HG03460 (cell line): ENCODE measurements around the gene TFPI2.
"Not testable (repeated sequence)": the region's sequence is repeated elsewhere in the genome, so short reads cannot be mapped to it uniquely, and the experiment has no call there.

Experiments used
- ATAC-seq: cut with Tn5 transposase; IDR thresholded peaks from one replicate; pipeline ENCODE4 v1.9.1; 2021; ENCODE audit not compliant: unreplicated experiment

TFPI2 gene, protein sequence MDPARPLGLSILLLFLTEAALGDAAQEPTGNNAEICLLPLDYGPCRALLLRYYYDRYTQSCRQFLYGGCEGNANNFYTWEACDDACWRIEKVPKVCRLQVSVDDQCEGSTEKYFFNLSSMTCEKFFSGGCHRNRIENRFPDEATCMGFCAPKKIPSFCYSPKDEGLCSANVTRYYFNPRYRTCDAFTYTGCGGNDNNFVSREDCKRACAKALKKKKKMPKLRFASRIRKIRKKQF

DNA sequence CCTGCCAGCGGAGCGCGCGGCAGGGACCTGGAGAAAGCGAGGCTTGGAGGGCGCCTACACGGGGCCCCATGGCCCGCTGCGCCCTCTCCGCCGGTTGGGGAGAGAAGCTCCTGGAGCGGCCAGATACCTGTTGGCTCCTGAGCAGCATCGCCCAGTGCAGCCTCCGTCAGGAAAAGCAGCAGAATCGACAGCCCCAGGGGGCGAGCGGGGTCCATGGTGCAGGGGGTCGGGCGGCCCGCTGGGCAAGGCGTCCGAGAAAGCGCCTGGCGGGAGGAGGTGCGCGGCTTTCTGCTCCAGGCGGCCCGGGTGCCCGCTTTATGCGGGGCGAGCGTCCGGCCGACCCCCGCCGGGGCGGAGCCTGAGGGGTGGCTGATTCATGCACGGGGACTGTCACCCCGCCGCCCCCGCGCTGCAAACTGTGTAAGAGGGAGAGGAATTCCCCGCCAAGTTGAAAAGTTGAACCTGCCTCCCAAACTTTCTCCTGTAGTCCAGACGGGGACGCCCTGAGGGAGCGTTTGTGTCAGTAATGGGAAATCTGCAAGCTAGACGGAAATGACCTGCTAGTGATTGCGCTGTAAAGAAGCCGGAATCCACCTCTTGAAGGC lies at the start of gene TFPI2:
Gene TFPI2, minus strand, starts transcription at position 290 of the 605 bp plus-strand sequence. Its CDS starts 75 bp downstream, at position 215.
- ATAC-seq: peak; percentile 44

DNA sequence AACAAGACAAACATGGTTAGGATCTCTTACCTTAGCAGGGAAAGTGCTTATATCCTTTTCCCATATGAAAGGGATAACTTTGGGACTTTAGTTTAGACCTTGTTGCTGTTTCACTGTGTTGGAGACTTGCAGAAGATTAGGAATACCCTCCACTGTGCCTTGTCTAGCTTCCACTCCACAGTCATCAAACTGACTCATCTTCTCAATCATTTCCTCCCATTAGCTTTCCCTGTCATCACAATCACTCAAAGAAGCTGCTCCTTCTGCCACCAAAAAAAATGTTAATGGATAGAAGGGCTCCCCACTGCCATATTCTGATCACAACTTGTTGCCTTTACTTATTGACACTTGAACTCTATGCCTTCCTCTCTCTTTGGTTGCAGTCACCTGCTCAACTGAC lies 47.7 kb upstream of the TFPI2 start:
- no peak for ATAC-seq

DNA sequence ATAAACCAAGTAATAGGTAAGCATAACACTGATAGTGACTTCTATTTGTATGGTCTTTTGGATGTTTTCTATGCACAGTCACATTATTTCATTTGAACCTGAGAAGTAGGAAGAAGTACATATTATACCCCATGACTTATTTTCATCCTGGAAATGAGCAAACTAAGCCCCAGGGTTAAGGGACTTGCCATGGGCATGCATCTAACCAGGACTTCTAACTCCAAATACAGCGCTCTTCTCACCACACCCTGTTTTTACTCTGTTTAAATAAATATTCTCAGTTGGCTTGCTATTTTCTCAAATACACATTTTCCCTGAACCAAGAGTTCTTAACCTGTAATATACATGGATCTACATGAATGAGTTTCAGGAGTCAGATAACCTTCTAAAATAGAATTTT lies 47.3 kb upstream of the TFPI2 start:
- ATAC-seq: no peak

DNA sequence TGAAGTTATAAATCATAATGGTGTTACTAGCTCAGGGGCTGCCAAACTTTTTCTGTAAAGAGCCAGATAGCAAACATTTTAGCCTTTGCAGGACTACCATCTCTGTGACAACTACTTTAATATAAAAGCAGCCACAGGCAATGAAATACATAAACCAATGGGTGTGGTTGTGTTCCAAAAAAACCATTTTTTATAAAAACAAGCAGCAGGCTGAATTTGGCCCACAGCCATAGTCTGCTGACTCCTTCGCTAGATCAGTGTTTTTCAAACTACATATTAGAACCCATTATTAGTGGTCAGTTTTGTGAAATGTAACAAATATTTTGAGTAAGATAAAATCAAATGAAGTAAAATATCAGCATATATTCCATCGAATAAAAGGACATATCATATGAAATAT lies 44.5 kb upstream of the TFPI2 start:
- ATAC-seq: no peak

DNA sequence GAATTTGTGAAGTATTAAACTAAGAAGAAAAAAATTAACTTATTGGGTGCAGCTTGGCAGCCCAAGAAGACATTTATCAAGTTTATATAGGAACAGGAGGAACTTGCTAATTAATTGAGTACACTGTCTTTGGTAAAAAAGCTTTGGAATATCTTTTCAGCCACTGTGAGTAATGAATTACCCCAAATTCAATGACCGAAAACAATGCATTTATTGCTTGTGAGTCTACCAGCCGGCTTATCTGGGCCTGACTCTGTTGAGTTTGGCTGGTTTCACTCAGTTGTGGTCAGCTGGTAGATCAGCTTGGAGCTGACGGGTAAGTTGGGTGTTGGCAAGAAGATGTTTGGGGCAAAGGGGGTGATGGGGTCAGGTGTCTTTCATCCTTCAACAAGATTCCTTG lies 42.6 kb upstream of the TFPI2 start:
- ATAC-seq: no peak

DNA sequence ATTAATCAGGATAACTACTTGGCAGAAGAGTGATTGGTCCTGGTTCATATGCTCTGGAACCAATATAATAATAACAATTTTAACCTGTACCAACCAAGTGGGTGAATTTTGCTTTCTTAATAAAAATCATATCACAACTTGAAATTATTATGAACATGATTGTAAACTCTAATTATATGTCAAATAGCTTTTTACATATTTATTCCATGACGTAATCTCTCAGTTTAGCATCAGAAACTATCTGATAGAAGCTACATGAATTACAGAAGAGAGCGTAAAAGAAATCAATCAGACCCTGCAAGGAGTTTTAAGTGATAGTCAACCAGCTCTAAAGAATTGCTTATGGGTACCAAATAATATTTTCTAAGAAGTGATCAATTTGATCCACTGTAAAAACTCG lies 41.1 kb upstream of the TFPI2 start:
- ATAC-seq: no peak

DNA sequence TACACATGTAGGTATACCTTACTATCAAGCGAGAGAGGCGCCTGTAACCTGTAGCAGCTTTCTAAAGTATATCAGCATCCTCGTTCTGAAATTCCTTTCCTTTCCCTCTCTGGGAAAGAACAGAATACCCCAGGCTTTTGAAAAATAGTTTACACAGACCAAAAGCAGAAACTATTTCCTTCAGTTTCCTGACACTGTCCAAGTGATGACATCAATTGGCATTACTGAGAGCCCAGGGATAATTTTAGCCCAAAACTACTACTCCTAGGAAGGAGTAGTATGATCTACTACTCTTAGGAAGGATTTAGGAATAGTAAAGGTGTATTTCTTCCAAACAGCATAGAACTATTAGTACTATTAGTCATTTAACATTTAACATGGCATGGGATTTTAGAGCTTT lies 37.0 kb upstream of the TFPI2 start:
- ATAC-seq: no peak

DNA sequence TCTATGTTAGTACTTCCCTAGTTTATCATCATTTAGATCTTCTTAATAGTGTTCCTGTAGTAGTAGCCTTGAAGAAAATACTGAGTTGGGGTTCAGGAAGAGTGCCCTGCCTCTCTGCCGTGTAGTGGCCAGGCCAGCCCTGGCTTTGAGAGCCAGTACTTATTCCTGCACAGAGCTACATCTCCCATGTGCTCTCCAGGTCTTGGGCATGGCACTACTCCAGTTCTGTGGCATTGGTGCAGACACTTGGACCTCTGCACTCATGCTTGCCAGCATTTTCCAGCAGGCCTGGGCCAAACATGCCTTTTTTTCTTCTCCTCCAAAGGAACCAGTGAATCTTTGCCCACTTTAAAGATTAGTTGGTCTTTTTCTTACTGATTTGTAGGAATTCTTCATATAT lies 36.2 kb upstream of the TFPI2 start:
- ATAC-seq: no peak

DNA sequence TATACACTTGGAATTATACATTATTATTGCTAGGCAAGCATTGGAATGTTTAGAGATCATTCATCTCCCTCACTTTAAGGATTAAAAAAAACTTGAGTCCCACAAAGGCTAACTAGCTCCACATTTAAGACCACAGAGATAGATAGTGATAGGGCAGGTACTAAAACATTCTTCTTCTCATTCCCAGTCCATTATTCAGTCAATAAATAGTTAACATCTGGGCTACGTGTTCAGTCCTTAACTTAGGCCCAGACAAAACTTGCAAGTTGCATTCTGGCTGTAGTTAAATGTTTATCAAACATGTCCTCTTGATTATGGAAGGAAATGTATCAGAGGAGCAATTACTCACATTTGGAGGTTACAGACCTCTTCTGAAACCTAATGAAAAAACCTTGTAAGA lies 33.4 kb upstream of the TFPI2 start:
- no peak for ATAC-seq

DNA sequence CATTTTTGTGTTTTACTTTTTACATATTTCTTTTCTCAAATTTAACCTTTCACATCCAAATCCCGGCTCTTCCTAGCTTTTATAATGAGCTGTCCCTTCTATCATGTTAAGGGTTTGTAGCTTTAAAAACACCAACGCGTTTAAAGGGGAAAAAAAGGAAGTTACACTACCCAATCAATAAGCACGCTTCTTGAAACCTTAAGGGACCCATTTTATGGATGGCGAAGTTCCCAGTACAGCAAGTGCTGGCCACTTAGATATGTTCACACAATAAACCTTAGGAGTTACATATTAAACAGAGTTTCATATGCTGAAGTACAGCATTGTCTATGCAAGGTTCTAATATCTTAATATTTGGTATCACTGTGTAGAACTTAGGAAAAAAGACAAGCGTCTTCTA lies 32.7 kb upstream of the TFPI2 start:
- no peak for ATAC-seq

DNA sequence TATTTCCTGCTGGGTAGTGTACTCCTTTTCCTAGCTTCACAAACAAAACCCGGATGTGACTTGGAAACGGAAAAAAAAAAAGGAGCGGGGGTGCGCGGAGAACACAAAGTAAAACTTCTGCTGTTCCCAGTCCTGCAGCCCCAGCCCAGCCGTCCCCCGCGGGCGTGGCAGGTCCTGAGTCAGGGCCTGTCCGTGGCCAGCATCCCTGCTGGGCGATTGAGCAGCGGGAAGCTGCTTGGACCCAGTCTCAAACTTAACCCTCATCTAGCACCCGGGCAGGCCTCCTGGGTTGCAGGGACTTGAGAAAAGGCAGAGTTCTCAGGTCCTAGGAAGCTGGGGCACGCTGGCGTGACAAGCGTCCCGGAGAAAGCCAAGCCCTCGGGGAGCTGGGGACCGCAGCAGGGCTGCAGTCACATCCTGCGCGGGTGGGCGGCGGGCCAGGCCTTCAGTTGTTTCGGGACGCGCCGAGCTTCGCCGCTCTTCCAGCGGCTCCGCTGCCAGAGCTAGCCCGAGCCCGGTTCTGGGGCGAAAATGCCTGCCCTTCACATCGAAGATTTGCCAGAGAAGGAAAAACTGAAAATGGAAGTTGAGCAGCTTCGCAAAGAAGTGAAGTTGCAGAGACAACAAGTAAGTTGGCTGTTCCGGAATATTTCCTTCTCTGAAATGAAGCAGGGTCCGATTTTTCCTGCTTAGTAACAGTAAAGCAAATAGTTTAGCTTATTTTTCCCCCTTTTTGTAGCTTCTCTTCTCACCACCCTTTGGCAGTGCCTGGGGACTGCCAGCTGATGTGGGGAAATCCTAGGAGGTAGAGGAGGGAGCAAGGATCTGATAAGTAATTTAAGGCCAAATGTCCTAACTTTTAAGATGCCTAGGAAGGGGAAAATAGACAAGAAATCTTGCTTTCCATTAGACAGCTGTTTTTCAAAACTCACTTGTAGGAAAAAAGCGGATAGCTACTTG lies 31.3 kb upstream of the TFPI2 start, which contains the start of gene GNG11:
Gene GNG11, plus strand, starts transcription at position 129 of the 960 bp plus-strand sequence. Its CDS starts 403 bp downstream, at position 532.
- peak; percentile 90 for ATAC-seq

DNA sequence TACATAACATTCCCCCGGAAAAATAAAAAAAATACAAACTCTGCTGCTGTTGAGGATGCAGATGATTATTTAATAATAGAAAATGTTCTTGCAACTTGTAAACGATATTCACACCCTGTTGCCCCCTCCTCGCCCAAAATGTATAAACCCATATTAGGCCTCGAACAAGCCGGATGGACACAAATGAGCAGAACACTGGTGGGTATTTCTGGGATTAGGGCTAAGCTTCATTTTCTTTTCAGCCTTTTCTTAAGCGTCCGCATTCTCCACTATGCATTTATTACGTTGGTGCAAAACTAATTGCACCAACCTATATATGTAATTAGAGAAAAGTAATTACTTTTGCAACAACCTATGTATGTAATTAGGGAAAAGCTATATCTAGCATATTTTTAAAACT lies 30.6 kb upstream of the TFPI2 start:
- no peak for ATAC-seq

DNA sequence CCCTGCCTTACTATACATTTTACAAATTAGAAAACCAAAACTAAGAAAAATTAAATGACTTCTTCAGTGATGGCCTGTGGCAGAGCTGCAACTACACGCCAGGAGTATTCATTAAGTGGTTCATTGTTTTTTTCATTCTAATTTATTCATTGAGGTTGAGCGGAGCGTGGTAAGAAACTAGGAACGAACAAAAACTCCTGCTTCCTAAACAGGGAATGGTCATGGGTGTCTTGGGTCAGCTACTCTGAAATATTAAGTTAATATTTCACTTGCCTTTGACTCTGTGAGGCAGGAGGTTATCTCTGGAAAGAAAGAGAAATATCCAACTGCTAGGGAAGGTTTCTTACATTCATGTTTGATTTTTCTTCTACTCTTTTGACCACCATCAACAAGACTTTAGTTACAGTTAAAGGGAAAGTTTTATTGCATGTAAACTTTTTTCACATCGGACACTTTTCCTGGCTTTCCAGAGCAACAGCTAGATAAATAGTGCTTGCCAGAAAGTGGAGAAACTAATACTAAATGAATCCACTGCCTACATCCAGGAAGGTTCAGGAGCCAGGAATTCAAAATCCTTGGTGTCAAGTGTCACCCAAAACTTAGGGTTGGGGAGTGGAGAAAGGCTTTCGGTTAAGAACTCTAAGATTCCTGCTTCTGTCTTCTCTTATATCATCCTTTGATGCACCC lies 30.1 kb upstream of the TFPI2 start:
- no peak for ATAC-seq

DNA sequence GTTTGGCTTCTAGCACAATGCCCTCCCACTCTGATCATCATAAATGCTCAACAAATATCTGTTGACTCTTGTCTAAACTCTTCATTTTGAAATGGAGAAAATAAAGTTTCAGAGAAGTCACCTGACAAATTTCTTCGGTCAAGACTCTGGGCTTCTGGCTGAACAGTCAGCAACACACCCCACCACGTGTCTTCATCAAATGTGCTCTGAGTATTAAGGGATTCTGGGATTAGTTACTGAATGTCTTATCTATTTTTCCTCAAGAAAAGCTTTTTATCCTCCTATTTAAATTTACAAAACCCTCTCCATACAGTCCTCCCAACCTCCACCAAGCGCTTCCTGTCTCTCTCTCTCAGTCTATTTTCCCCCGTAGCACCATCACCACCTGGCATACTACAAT lies 25.8 kb upstream of the TFPI2 start:
- not testable (repeated sequence) for ATAC-seq

DNA sequence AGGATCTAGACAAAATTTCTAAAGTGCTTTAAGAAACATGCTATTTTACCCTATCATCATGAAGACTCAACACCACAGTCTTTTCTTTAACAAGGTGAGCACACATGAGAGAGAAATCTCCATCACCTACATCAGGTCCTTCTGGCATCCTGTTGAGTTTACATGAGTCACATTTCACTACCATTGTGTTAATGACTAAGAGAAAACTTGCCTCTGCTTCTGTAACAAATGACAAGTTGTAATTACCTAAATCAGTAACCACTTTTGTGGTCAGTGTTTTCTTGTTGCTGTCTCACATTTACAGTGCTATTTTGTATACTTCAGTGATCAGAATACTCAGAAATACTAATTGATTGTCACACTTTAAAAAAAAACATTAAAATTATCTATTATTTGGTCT lies 25.3 kb upstream of the TFPI2 start:
- ATAC-seq: not testable (repeated sequence)

DNA sequence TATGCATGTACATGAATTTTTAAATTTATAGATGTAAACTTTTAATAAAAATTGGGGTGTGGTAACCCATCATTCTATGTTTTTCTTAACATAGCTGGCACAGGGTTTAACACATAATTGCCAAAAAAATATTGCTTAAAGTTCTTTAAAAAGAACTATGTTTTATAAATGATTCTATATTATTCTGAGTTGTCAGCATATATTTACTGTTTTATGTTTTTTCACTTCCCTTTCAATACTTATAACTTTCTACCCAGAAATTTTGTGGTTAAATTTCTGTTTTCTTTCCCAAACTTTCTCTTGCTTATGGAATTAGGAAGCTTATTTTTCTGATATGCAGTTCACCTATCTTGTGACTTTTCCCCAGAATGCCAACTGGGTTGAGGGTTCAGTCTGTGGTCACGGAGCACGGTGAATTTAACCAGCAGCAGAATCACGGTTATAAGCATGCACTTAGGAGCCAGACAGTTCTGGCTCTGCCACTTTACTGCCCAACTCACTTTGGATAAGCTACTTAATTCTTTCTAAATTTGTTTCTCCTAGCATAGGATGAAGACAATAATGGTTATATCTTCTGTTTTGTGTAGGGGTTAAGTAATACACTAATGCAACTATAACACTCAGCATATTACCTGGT lies 24.8 kb upstream of the TFPI2 start:
- not testable (repeated sequence) for ATAC-seq

DNA sequence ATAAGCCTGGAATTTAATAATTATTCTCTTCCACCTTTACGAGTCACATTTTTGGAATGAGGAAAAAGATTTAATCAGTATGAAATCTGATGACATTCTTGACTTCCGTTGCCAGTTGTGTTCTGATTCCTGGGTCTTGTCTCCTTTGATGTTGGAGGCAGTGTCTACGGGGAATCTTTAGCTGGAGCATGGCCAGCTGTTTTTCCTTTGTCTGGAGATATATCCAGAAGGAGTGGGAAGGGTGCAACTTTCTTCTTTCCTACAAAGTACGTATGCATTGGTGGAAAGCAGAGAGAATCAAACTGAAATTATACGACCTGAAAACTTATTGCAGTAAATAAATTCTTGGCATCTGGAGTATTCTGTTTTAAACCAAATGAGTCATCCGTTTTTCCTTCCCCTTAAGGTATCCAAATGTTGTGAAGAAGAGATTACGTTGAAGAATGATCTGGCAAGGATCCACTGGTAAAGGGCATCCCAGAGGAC lies 24.1 kb upstream of the TFPI2 start:
- no peak for ATAC-seq

DNA sequence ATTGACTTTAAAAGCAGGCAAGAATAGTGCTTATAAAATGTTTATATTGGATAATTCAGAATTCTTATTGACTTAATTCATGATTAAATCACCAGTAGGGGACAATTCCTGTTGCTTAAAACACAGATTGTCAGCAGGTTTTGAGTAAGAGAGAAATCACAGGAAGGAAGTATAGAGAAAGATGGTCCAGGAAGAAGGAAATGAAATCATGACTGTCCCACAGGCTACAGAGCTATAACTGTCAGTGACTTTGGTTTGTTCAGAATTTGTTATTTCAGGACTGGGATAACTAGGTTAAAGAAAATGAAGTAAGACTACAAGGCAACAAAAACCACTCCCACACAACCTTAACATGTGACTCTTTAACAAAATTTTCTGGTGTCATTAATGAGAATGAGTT lies 22.6 kb upstream of the TFPI2 start:
- no peak for ATAC-seq

DNA sequence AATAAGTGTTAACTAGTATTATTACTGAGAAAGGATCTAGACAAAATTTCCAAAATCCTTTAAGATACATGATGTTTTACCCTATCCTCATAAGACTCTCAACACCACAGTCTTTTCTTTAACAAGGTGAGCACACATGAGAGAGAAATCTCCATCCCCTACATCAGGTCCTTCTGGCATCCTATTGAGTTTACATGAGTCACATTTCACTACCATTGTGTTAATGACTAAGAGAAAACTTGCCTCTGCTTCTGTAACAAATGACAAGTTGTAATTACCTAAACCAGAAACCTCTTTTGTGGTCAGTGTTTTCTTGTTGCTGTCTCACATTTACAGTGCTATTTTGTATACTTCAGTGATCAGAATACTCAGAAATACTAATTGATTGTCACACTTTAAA lies 21.1 kb upstream of the TFPI2 start:
- peak; percentile 59 for ATAC-seq

DNA sequence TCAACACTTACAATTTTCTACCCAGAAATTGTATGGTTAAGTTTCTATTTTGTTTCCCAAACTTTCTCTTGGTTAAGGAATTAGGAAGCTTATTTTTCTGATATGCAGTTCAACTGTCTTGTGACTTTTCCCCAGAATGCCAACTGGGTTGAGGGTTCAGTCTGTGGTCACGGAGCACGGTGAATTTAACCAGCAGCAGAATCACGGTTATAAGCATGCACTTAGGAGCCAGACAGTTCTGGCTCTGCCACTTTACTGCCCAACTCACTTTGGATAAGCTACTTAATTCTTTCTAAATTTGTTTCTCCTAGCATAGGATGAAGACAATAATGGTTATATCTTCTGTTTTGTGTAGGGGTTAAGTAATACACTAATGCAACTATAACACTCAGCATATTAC lies 20.7 kb upstream of the TFPI2 start:
- not testable (repeated sequence) for ATAC-seq
